Fibroblast of lung (primary cell): ENCODE data around the gene COL18A1. TPM values are rescaled to one million over a fixed set of nuclear protein-coding genes. Genes with fewer than 3 reads are reported as not detected.

Experiments
- DNase-seq, 2 donors: peaks; one replicate each; pipeline versions ENCODE4 v3.0.0 to v3.0.0-alpha.2; 2010; ENCODE audit warnings: low read depth in 2 of 2
- H2AFZ ChIP-seq: 2 replicates; pipeline ENCODE4 v1.5.1; 2012; ENCODE audit warnings: low read length, control low read depth, inconsistent platforms
- H3K27ac ChIP-seq: 2 replicates; pipeline ENCODE4 v1.5.1; 2011; ENCODE audit warnings: low read length, control low read depth; ENCODE audit not compliant: insufficient read depth
- H3K27me3 ChIP-seq: 2 replicates; pipeline ENCODE4 v1.5.1; 2011; ENCODE audit warnings: mild to moderate bottlenecking, low read length; ENCODE audit not compliant: control insufficient read depth, insufficient read depth
- H3K36me3 ChIP-seq: 2 replicates; pipeline ENCODE4 v1.5.1; 2011; ENCODE audit warnings: low read length; ENCODE audit not compliant: control insufficient read depth, insufficient read depth
- H3K4me1 ChIP-seq: 2 replicates; pipeline ENCODE4 v1.5.1; 2011; ENCODE audit warnings: low read length; ENCODE audit not compliant: control insufficient read depth, insufficient read depth; ENCODE audit errors: extremely low read depth
- H3K4me2 ChIP-seq: 2 replicates; pipeline ENCODE4 v1.5.1; 2011; ENCODE audit warnings: low read length, control low read depth; ENCODE audit not compliant: insufficient read depth; ENCODE audit errors: extremely low read depth
- H3K4me3 ChIP-seq, 4 experiments: fragments of 200-600 bp in 1 of 4; sonication (generic) in 1 of 4; replicated peaks in 1 of 4; 2 replicates each; pipeline ENCODE4 v1.5.1; 2011 to 2016; ENCODE audit warnings: low read length in 4 of 4, low read depth in 3 of 4, mild to moderate bottlenecking in 3 of 4, control low read depth in 2 of 4, inconsistent platforms in 1 of 4, mixed read lengths in 1 of 4; ENCODE audit not compliant: insufficient read depth in 1 of 4; ENCODE audit errors: control extremely low read depth in 1 of 4
- H3K79me2 ChIP-seq: 2 replicates; pipeline ENCODE4 v1.5.1; 2012; ENCODE audit warnings: mild to moderate bottlenecking, low read length, inconsistent platforms; ENCODE audit not compliant: control insufficient read depth, insufficient read depth
- H3K9ac ChIP-seq: 2 replicates; pipeline ENCODE4 v1.5.1; 2011; ENCODE audit warnings: mild to moderate bottlenecking, low read length, control low read depth; ENCODE audit not compliant: insufficient read depth
- H3K9me3 ChIP-seq: 2 replicates; pipeline ENCODE4 v1.5.1; 2012; ENCODE audit warnings: low read depth, low read length; ENCODE audit not compliant: control insufficient read depth, insufficient read depth
- H4K20me1 ChIP-seq: 2 replicates; pipeline ENCODE4 v1.5.1; 2011; ENCODE audit warnings: low read length; ENCODE audit not compliant: control insufficient read depth, insufficient read depth; ENCODE audit errors: extremely low read depth
- EZH2 ChIP-seq: IDR thresholded peaks from 2 replicates; pipeline ENCODE4 v1.5.1; 2012; ENCODE audit warnings: low read length, control low read depth, mild to moderate bottlenecking; ENCODE audit errors: missing control alignments
- polyA plus RNA-seq, 2 donors: library from polyadenylated mRNA; depleted of rRNA in 1 of 2; stranded (reverse) in 1 of 2; unstranded in 1 of 2; fragments of >200 nt; gene quantifications; 2 replicates each; pipeline ENCODE4 v1.2.1, GENCODE V29; 2011 to 2012; ENCODE audit warnings: missing spikeins in 1 of 2
- total RNA-seq: library from RNA; depleted of rRNA; stranded (reverse); fragments of >200 nt; gene quantifications from 2 replicates; pipeline ENCODE4 v1.2.1, GENCODE V29; 2014
- TF ChIP-seq, protein P1 (sequence below), 2 donors: IDR thresholded peaks in 1 of 2; conservative IDR thresholded peaks in 1 of 2; 1 replicate in 1 of 2; 2 replicates in 1 of 2; pipeline ENCODE4 v1.5.1; 2011 to 2012; ENCODE audit warnings: low read length in 2 of 2, control low read depth in 1 of 2, inconsistent platforms in 1 of 2, low read depth in 1 of 2, mild to moderate bottlenecking in 1 of 2

The COL18A1 gene
- total and polyA plus RNA-seq, 2 donors (not counting 1 experiment from before 2014, with no cell fraction given) = 24.3 to 38.8 TPM

DNA sequence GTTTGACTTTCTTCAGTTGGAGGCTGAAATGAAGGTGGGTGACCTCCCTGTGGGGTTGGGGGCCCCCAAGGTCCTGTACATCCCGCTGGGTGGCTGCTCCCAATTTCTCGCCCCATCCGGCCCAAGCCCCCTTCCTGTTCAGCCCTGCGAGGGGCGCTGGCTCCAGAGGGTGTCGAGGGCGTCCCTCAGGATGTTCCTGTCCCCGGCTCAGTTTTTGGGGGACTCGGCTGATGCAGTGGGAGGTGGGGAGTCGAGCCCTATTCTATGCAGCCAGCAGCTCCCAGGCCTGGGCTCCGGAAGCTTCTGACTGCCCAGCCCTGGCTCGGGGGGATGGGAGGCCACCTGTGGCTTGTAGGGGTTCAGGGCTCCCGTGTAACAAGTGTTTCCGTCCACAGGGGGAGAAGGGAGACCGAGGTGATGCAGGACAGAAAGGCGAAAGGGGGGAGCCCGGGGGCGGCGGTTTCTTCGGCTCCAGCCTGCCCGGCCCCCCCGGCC is 99.1 kb downstream of the COL18A1 start:
- H3K9ac ChIP-seq = no peak overlapping the region
- H3K27me3 ChIP-seq = no peaks in the 10 kb centered on the region
- no peaks in the 10 kb centered on the region for H3K4me1 ChIP-seq
- H4K20me1 ChIP-seq = no peaks in the 10 kb centered on the region
- no peak overlapping the region for H2AFZ ChIP-seq
- no peaks in the 10 kb centered on the region for H3K9me3 ChIP-seq
- no peak for DNase-seq
- H3K4me2 ChIP-seq = no peak overlapping the region
- no peaks in the 10 kb centered on the region for H3K36me3 ChIP-seq
- no peak for TF ChIP-seq EZH2
- TF ChIP-seq, protein P1, sequence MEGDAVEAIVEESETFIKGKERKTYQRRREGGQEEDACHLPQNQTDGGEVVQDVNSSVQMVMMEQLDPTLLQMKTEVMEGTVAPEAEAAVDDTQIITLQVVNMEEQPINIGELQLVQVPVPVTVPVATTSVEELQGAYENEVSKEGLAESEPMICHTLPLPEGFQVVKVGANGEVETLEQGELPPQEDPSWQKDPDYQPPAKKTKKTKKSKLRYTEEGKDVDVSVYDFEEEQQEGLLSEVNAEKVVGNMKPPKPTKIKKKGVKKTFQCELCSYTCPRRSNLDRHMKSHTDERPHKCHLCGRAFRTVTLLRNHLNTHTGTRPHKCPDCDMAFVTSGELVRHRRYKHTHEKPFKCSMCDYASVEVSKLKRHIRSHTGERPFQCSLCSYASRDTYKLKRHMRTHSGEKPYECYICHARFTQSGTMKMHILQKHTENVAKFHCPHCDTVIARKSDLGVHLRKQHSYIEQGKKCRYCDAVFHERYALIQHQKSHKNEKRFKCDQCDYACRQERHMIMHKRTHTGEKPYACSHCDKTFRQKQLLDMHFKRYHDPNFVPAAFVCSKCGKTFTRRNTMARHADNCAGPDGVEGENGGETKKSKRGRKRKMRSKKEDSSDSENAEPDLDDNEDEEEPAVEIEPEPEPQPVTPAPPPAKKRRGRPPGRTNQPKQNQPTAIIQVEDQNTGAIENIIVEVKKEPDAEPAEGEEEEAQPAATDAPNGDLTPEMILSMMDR (conservative IDR thresholded peaks at IDR 0.05 in 1 of 2, IDR thresholded peaks at IDR 0.05 in 1 of 2; ENCODE audit: low read depth in 1 of 2, low read length in 2 of 2) = no peak
- no peaks in the 10 kb centered on the region for H3K79me2 ChIP-seq
- H3K4me3 ChIP-seq = no peak overlapping the region
- H3K27ac ChIP-seq = no peak overlapping the region

DNA sequence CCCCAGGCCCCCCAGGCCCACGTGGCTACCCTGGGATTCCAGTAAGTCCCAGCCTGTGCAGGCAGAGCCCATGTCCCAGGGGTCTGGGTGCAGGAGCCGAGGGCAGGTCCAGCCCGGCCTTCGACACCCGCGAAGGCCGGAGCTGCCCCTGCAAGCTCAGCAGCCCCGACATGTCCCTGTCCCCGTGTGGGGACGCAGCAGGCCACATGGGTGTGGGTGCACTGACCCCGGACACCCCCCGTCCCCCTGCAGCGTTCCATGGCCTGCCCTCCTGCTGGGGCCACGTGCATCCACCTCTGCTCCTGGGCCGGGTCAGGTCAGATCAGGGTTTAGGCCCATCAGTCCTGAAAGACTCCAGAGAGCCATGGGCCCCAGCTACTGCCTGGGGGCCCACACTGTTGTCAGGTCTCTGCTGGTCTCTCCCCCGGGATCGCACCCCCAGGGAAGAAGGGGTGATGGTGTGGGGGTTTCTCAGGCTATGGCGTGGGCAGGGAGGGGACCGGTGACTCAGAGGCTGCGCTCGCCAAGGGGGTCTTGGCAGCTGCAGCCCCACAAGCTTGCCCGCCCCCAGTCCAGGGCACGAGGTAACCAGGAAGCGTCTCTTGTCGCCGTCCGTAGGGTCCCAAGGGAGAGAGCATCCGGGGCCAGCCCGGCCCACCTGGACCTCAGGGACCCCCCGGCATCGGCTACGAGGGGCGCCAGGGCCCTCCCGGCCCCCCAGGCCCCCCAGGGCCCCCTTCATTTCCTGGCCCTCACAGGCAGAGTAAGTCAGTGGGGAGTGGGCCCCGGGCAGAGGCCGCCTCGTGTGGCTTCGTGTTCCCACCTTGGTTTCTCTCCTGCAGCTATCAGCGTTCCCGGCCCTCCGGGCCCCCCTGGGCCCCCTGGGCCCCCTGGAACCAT is 99.8 kb downstream of the COL18A1 start:
- Histone ChIP-seq H3K4me2 (no peak overlapping the region), H3K9me3 (no peaks in the 10 kb centered on the region), H2AFZ (no peak overlapping the region), H4K20me1 (no peaks in the 10 kb centered on the region), H3K36me3 (no peaks in the 10 kb centered on the region), H3K4me1 (no peaks in the 10 kb centered on the region), H3K27ac (no peak overlapping the region), H3K9ac (no peak overlapping the region), H3K27me3 (no peaks in the 10 kb centered on the region), H3K4me3 (no peak overlapping the region), H3K79me2 (no peaks in the 10 kb centered on the region)
- no peak for DNase-seq
- no peak for TF ChIP-seq EZH2
- TF ChIP-seq, protein P1 (conservative IDR thresholded peaks at IDR 0.05 in 1 of 2, IDR thresholded peaks at IDR 0.05 in 1 of 2; ENCODE audit: low read depth in 1 of 2, low read length in 2 of 2) = no peak

DNA sequence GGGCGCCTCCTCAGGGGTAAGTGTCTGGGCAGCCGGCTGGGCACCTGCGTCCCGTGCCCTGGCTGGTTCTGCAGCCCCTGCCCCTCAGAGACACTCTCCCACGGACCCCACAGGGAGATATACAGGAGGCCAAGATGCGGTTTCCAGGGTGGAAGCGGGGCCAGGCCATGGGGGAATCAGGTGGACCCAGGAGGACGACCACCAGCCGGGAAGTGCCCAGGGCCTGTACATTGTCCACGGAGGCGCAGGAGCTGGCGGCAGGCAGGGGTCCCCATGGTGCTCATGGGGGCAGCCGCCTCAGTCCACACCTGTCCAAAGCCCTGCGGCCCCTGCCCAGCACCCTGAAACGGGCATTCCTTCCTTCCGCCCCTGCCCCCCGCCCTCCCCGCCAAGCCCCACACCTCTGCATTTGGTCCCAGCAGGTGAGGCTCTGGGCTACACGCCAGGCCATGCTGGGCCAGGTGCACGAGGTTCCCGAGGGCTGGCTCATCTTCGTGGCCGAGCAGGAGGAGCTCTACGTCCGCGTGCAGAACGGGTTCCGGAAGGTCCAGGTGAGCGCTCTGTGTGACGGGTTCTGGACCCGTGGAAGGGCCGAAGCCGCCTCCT is 100.6 kb downstream of the COL18A1 start:
- no peak overlapping the region for H2AFZ ChIP-seq
- no peaks in the 10 kb centered on the region for H4K20me1 ChIP-seq
- TF ChIP-seq, protein P1 (conservative IDR thresholded peaks at IDR 0.05 in 1 of 2, IDR thresholded peaks at IDR 0.05 in 1 of 2; ENCODE audit: low read depth in 1 of 2, low read length in 2 of 2) = no peak
- no peak for TF ChIP-seq EZH2
- no peaks in the 10 kb centered on the region for H3K9me3 ChIP-seq
- DNase-seq = no peak
- H3K27me3 ChIP-seq = no peaks in the 10 kb centered on the region
- no peak overlapping the region for H3K4me2 ChIP-seq
- no peak overlapping the region for H3K4me3 ChIP-seq
- no peaks in the 10 kb centered on the region for H3K79me2 ChIP-seq
- H3K36me3 ChIP-seq = peaks cover 4% of the 10 kb centered on the region
- H3K9ac ChIP-seq = no peak overlapping the region
- H3K4me1 ChIP-seq = no peaks in the 10 kb centered on the region
- H3K27ac ChIP-seq = no peak overlapping the region
